HG03342 (cell line): ENCODE measurements around the gene AGPS.
"Not testable (repeated sequence)": the region's sequence is repeated elsewhere in the genome, so short reads cannot be mapped to it uniquely, and the experiment has no call there.

Source experiments
- ATAC-seq: cut with Tn5 transposase; IDR thresholded peaks from one replicate; pipeline ENCODE4 v1.9.1; 2021; ENCODE audit warnings: mild to moderate bottlenecking, moderate library complexity; ENCODE audit not compliant: unreplicated experiment

The AGPS gene

GRCh38 chr2:177466337-177467195 lies 74.0 kb downstream of the AGPS start:
- no peak for ATAC-seq

DNA sequence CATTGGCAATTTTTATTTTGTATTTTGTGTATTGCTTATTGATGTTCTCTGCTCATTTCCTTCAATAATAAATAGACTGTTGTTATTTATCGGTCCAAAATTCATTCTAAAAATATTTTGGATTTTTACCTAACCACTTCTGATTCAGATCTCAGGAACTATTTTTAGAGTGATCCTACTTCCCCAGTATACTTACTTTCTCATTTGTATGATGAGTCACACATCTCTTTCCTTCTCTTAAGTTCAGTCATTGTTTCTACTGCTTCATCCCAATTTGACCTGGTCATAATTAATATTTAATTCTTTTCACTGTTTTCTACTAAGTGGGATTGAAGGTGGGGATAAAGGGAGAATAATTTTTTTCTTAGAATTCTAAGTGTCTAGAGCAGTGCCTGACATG lies 75.1 kb downstream of the AGPS start:
- ATAC-seq: no peak

GRCh38 chr2:177471990-177472389 lies 79.4 kb downstream of the AGPS start:
- no peak for ATAC-seq

DNA sequence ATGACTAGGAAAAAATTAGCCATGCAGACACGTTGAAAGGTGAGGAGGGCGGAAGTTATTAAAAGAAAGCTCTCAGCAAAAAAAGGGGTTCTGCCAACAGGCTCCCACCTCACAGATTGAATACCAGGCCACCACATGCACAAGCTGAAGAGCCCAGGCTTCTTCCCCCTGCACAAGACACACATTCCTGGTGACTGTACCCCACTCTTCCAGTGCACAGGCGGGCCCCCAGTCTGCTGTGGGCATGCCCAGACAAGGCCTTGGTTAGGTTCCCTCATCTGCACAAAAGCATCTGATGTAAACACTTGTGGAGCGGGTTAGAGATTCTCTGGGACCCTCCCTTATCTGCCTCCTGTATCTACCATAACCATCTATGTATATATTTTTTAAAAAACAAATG lies 81.7 kb downstream of the AGPS start:
- no peak for ATAC-seq

DNA sequence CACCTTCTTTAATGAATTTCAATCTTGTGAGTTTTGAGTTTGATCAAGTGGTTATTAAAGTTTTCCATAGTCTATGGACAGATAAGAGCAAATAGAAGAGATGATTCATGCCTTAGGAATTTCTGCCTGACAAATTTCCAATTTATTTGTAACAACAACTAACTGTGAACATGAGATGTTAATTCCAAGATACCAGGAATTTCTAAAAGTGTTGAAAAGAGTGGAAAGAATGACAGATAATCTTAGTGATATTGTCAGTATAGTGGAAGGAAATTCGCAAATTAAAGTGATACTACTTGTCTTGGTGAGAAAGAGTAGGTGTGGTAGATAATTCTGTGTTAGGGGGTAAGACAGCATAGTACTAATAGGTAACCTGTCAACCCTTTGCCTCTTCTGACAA lies 82.4 kb downstream of the AGPS start:
- ATAC-seq: no peak

DNA sequence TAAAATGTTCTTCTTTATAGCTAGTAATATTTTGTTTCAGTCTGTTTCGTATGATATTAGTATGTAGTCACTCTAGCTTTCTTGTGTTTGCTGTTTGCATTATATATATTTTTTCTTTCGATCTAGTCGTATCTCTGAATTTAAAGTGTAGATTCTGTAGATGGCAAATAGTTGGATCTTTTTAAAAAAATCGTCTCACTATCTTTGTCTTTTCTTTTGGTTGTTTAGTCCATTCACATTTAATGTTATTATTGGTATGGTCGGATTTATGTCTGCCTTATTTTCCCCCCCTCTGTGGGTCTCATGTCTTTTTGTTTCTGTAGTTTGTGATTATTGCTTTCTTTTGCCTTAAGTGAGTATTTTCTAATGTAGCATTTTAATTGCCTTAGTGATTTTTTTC lies 84.3 kb downstream of the AGPS start:
- ATAC-seq: no peak

DNA sequence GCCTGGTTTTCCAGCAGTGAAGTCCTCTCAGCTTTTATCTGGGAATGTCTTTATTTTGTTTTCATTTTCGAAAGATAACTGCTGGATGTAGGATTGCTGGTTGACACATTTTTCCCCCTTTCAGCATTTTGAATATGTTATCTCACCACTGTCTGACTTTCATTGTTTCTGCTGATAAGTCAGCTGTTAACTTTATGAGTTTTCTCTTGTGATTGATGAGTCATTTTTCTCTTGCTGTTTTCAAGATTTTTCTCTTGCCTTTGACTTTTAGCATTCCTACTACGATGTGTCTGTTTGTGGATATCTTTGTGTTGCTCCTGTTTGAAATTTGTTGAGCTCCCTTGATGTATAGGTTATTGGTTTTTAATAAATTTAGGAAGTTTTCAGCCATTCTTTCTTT lies 85.5 kb downstream of the AGPS start:
- no peak for ATAC-seq

DNA sequence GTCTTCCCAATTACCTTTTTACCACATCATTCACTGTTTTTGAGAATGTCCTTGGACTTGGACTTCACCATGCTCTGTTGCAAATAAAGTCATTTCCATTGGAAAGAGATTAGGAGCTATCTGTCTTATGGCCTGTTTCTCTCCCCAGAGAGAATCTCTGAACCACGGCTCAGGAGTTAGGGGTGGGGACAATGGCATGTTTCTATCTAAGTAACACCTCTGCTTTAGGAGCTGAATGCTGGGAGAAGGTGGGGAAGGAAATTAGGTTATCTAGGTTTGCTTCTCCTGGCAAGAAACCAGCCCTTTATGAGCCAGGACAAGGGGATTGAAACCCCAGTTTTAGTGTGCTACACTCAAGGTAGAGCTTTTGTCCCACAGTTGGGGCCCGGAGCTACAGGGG lies 86.3 kb downstream of the AGPS start:
- no peak for ATAC-seq

- no peak for ATAC-seq
Measured at GRCh38 chr2:177482195-177482594, 89.6 kb downstream of the AGPS start.

DNA sequence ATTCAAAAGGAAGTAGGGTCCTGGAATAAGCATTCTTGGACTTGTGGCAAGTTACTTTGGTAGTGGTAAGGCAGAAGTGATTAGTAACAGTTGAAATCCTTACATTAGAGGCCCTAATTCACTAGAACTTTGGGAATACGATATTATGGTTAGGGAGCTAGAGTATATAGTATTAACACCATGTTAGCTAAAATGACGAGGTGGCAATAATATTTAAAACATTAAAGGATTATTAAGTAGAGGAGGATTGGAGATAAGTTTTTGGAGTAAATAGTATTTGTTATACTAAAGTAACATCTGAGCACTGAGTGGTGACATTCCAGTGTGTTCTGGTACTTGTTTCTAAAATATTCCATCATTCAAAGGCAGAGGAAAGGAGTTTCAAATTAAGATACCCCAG lies 91.0 kb downstream of the AGPS start:
- ATAC-seq: no peak

DNA sequence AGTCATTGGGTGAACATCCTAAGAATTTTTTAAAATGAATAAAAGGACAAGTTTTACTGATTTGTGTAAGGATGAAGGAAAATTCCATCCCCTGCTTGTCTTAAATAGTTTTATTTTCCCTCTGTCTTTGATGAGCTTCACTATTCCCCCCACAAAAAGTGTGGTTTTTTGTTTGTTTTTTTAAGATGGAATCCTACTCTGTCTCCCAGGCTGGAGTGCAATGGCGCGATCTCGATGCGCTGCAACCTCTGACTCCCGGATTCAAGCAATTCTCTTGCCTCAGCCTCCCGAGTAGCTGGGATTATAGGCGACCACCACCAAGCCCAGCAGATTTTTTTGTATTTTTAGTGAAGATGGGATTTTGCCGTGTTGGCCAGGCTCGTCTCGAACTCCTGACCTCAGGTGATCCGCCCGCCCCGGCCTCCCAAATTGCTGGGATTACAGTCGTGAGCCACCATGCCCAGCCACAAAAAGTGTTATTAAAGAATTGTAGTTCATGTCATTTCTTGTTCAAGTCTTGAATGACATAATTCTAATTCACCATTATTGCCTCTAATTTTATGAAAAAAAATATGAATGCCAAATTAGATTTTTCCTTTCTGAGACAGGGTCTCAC lies 91.7 kb downstream of the AGPS start:
- ATAC-seq: no peak

GRCh38 chr2:177485657-177486056 lies 93.1 kb downstream of the AGPS start:
- ATAC-seq: not testable (repeated sequence)

DNA sequence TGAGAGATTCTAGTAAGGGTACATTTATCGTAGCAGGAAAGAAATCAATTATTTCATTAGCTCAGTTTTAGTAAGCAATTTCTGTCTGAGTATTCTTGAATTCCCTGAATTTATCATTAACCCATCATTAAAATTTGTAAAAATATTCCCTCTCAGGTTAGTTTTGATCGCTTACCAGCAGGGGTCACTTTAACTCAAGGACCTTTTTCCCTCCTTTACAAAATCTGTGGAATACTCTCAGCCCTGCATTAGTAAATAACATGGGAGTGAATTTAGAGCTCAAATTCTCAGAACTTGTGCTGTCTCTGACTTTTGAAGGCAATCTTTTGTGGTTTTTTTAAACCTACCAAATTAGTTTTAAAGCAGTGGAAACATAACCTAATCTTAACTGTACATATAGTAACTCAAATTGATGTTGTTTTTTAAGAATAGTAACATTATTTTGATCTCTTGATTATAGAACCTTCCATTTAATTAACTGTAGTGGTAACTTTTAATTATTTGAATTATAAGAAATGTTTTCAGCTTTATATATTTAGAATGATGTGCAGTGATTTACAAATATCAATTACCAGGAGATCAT lies 97.2 kb downstream of the AGPS start:
- no peak for ATAC-seq

GRCh38 chr2:177495945-177496344 lies 103.4 kb downstream of the AGPS start:
- no peak for ATAC-seq

GRCh38 chr2:177496921-177497320 lies 104.3 kb downstream of the AGPS start:
- ATAC-seq: no peak

- no peak for ATAC-seq
Measured at GRCh38 chr2:177501186-177501585, 108.6 kb downstream of the AGPS start.

DNA sequence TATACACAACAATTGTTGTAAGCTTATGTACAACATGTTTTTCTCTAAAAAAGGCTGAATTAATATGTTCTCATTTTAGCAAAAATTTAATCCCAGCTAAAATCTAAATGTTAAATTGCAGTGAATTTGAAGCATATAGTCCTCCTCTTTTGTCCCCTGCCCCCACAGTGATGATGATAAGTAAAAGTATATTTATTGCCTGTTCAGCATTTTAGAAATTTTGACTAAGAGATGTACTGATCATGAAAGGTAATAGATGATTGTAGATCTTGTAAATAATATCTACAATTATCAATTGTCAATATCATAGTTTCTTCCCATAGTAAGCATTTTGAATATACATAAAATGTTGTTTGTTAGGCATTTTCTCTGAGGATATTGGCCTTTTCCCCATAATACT lies 113.9 kb downstream of the AGPS start:
- no peak for ATAC-seq

GRCh38 chr2:177506998-177507397 lies 114.4 kb downstream of the AGPS start:
- no peak for ATAC-seq

DNA sequence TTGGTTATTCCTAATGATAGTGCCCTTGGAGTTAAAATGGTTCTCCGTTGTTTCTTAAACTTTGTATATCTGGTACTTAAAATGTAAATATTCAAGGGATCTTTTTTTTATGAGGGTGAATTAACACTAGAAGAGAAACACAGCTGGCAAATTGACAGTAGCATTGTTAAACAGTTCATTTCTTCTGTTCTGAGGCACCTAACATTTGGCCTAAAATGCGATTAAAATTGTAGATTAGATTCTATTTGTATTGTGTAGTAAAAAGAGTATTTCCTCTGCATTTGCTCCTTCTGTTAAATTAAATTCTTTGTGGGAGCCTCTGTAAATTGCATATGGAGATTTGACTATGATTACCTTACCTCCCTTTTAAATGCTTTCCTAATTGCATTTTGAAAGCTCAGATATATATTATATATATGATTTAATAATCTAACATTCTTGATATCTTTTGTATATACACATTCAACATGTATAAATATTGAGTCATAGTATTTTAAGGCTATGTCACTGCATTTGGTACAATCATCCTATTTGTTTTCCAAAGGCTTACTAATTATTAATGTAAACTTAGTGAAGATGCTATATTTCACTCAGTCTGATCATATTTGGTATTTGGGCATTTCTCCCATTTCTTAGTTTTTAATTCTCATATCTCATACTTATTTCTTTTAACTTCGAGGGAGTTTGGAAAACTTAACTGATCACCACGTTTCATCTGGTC lies 124.4 kb downstream of the AGPS start:
- no peak for ATAC-seq

- no peak for ATAC-seq
Measured at GRCh38 chr2:177518754-177519153, 126.2 kb downstream of the AGPS start.

GRCh38 chr2:177519534-177520115 lies 127.1 kb downstream of the AGPS start:
- no peak for ATAC-seq
